ENCODE data around the gene GPN3. TPM values are rescaled to one million over a fixed set of nuclear protein-coding genes. Genes with fewer than 3 reads are reported as not detected.
"Not testable (repeated sequence)": the region's sequence is repeated elsewhere in the genome, so short reads cannot be mapped to it uniquely, and the experiment has no call there.

GPN3 gene
- total and polyA plus RNA-seq, 2 of the 8 experiments (the other 6 are each of a cell fraction or from before 2014, with no cell fraction given), result 49.7 to 52.9 TPM

GRCh38 chr12:110461189-110461588 lies 6.9 kb downstream of the GPN3 start:
- H3K27ac ChIP-seq (ENCODE audit: low read depth, low read length); DNase-seq (ENCODE audit: low read depth in 1 of 2, low spot score in 2 of 2); H3K79me1 ChIP-seq (ENCODE audit: low read depth, low read length); H3K4me3 ChIP-seq (ENCODE audit: extremely low read depth in 1 of 4, insufficient read depth in 2 of 4, low read depth in 3 of 4, low read length in 4 of 4); H3K14ac ChIP-seq (ENCODE audit: insufficient read length); FAIRE-seq; H2BK20ac ChIP-seq (ENCODE audit: low read length); H3K9me3 ChIP-seq (ENCODE audit: insufficient read depth in 2 of 2, low read depth in 1 of 2, low read length in 1 of 2); H3K18ac ChIP-seq (ENCODE audit: extremely low read depth, low read length); H3K4ac ChIP-seq (replicated peaks; ENCODE audit: insufficient read length, low read depth, low read length); H3K23me2 ChIP-seq (ENCODE audit: low read depth, low read length); H3K4me2 ChIP-seq (ENCODE audit: insufficient read depth in 1 of 2, low read depth in 2 of 2, low read length in 2 of 2); H3K4me1 ChIP-seq (replicated peaks in 1 of 4; ENCODE audit: control insufficient read depth in 3 of 4, insufficient read depth in 4 of 4, low read length in 3 of 4); H3K23ac ChIP-seq (ENCODE audit: insufficient read length); H4K5ac ChIP-seq (ENCODE audit: insufficient read length, low read depth, low read length); H2BK15ac ChIP-seq (ENCODE audit: low read length); H3K9ac ChIP-seq (replicated peaks in 1 of 4; ENCODE audit: extremely low read depth in 1 of 4, low read depth in 3 of 4, low read length in 3 of 4); H2BK120ac ChIP-seq (replicated peaks; ENCODE audit: low read depth, low read length); H2BK12ac ChIP-seq (ENCODE audit: low read depth, low read length); H4K91ac ChIP-seq (replicated peaks; ENCODE audit: insufficient read length, low read length); H2AK5ac ChIP-seq (ENCODE audit: low read depth, low read length); H3K27me3 ChIP-seq (replicated peaks in 1 of 4; ENCODE audit: control insufficient read depth in 3 of 4, extremely low read depth in 1 of 4, insufficient read depth in 3 of 4, low read length in 3 of 4); H4K8ac ChIP-seq (ENCODE audit: extremely low read depth, insufficient read depth, low read length); H3K56ac ChIP-seq (replicated peaks; ENCODE audit: insufficient read length, low read depth, low read length); H2AFZ ChIP-seq (ENCODE audit: low read length); H2BK5ac ChIP-seq (ENCODE audit: low read depth, low read length); H4K20me1 ChIP-seq (replicated peaks in 1 of 2; ENCODE audit: control insufficient read depth in 1 of 2, insufficient read depth in 2 of 2, low read length in 2 of 2): not testable (repeated sequence)
- Histone ChIP-seq H3K36me3 (ENCODE audit: control insufficient read depth in 2 of 4, insufficient read depth in 4 of 4, low read length in 3 of 4) (peaks cover 8 to 42% (median 24%) of the 10 kb centered on the region in 4 experiments), H3K79me2 (ENCODE audit: control insufficient read depth in 1 of 2, insufficient read depth in 2 of 2, low read length in 2 of 2) (peaks cover 0 to 15% of the 10 kb centered on the region in 2 experiments; a peak in 2 of 4 replicates)
- 84% methylated on average over 5 of the region's 5 CpGs; no CpG with 5 or more reads in 1 of the 2 experiments for WGBS, 2 experiments (ENCODE audit: extremely low coverage in 1 of 2, insufficient coverage in 1 of 2, insufficient read length in 1 of 2, insufficient replicate concordance in 2 of 2, low coverage in 1 of 2, low lambda C conversion rate in 2 of 2, missing lambda C conversion rate in 1 of 2)
- CTCF ChIA-PET (ENCODE audit: partially characterized antibody), result interaction anchor here (1.0 kb wide), 1 partner anchor 11 kb away, joined by 7 read pairs; the partner anchor contains the start of gene ARPC3
- POLR2A ChIA-PET (ENCODE audit: partially characterized antibody), result interaction anchor here (2.9 kb wide), 1 partner anchor 11 kb away, joined by 13 read pairs; the partner anchor contains the start of gene ARPC3

Measured in H1 (cell line).